Measurements from ENCODE around the gene FNDC1. TPM values are rescaled to one million over a fixed set of nuclear protein-coding genes. Genes with fewer than 3 reads are reported as not detected.
A peak's percentile ranks its signal among the peaks of the same experiment; 100 is the strongest.

Gene FNDC1
- total RNA-seq, 2 experiments from 2014 or later: not detected

DNA sequence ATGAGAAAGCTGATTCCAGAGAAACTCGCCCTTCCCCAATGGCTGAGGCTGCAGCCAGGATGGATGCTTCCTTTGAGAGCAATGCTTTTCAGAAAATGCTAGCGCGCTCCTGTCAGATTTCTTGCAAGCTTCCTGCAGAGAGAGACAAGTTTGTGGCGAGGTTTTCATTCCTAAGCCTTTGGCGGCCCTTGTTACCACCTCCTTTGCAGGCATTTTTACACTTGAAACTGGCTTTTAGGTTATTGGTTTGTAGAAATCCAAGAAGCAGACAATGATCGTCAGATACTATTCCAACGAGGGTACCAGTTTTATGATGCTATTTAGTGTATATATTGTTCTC is 1.1 kb downstream of the FNDC1 start:
- no peaks in the 10 kb centered on the region for H3K9me3 Mint-ChIP-seq
- ATAC-seq (ENCODE audit: low read depth) (no peak), DNase-seq (no peak)
- no peaks in the 10 kb centered on the region for H3K36me3 Mint-ChIP-seq
- H3K4me3 Mint-ChIP-seq: peak overlapping the region; percentile 62
- peaks cover 16% of the 10 kb centered on the region for H3K4me1 Mint-ChIP-seq
- H3K27me3 Mint-ChIP-seq: peaks cover 85% of the 10 kb centered on the region
- POLR2A ChIA-PET: no interaction called here
- H3K27ac Mint-ChIP-seq: no peak overlapping the region

DNA sequence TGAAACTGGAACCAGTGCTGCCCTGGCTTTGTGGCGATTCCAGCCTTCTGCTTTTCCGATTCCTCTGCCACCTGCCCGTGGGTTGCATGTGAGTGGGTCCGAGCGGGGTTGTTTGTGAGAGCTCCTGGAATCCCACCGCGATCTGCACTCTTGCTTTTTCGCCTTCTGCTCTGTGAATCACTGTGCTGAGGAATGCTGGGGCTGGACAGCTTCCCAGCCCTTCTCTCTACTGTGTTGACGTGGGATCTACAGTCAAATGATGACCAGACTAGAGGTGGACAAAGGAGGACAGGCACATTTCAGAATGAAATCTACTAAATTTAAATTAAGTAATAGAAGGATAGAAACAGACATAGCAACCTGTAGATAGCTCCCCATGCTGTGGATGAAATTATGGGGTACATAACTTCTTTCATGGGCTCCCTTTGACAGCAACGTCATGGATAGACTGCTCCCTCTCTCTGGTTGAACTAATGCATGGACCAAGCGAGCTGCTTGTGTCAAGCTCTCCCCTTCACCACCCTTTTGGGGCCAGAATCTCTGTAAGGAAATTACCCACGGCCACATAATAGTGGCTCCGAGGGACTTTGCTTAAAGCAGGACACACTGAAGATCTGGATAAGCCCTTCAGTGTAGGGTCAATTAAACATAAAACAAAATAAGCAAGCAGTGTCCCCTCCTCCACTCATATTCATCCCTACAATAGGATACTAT is 2.0 kb downstream of the FNDC1 start:
- POLR2A ChIA-PET: no interaction called here

DNA sequence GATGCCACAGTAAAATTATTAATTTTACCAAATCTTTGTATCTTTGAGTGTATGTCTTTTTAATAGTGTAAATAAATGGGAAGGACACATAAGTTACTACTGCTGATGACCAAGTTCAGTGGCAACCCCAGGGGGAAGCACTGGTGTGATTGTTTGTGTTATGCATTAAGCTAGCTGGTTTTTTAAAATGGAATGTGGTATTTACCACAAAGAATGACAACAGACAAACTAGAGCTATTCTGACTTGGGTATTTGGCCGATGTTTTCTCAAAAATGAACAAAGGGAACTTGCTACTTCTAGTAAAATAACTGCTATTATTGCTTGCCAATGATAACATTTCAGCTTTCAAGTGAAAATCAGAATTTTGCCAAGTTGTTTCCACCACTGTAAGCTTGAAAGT is 2.9 kb downstream of the FNDC1 start:
- Mint-ChIP-seq H3K4me1 (peaks cover 16% of the 10 kb centered on the region), H3K9me3 (no peaks in the 10 kb centered on the region), H3K27ac (no peak overlapping the region), H3K4me3 (no peak overlapping the region), H3K27me3 (peaks cover 73% of the 10 kb centered on the region), H3K36me3 (no peaks in the 10 kb centered on the region)
- POLR2A ChIA-PET: no interaction called here
- DNase-seq: no peak
- ATAC-seq (ENCODE audit: low read depth): no peak

More for the DNA sequence above, 2.0 kb downstream of the FNDC1 start:
- Mint-ChIP-seq H3K4me3 (no peak overlapping the region), H3K27ac (no peak overlapping the region), H3K36me3 (no peaks in the 10 kb centered on the region), H3K9me3 (no peaks in the 10 kb centered on the region), H3K27me3 (peaks cover 79% of the 10 kb centered on the region), H3K4me1 (peaks cover 16% of the 10 kb centered on the region)
- DNase-seq (no peak), ATAC-seq (ENCODE audit: low read depth) (no peak)

DNA sequence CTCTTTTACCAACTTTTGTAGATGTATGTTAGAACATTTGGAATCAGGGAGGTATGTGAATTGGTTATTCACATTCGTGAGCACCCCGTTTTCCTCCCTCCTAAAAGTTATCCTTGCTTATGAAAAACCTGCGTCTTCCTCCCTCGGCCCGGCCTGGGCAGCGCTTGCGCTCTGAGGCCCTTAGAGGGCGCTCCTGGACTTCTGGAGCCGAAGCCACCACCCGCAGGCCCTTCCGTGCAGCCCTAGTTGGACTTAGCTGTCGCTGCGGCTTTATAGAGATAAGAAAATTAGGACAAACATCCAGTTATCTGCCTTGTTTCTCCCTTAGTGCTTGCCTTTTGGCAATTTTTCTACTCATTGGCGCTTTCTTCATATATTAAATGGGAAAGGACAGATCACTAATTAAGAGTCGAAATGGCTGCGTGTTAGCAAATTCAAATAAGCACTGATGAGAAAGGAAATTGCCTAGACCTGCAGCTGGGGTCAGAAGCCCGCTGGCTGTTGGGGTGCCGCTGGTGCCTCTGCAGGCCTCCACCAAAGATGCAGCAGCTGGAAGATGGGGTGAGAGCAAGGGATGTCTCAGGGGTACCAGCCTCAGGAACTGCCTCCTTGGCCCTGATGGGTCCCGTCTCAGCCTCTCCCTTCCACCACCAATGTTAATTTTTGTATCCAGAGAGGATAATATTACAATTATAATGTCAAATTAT is 5.2 kb downstream of the FNDC1 start:
- POLR2A ChIA-PET: no interaction called here
- Mint-ChIP-seq H3K4me3 (no peak overlapping the region), H3K36me3 (no peaks in the 10 kb centered on the region), H3K27me3 (peaks cover 57% of the 10 kb centered on the region), H3K9me3 (no peaks in the 10 kb centered on the region), H3K4me1 (peaks cover 8% of the 10 kb centered on the region), H3K27ac (no peak overlapping the region)
- DNase-seq (peak; percentile 77), ATAC-seq (ENCODE audit: low read depth) (peak; percentile 72)

DNA sequence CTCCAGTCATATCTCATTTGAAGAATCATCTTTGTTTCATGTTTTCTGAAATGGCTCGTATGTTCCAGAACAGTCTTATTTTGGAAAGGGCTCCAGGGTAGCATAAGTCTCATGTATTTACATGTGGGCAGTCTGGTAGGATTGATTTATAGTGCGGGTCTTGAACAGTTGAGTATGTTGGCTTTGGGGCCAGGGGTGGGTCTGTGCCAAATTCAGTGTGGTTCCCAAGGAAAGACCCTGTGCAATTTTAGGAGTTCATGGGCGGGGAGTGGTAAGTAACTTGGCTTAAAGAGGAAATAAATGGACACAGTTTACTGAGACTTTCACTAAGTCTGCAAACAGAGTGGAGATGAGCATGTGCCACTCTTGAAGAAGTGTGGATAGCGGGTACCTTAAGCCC is 7.7 kb downstream of the FNDC1 start:
- POLR2A ChIA-PET: no interaction called here
- no peaks in the 10 kb centered on the region for H3K9me3 Mint-ChIP-seq
- no peaks in the 10 kb centered on the region for H3K36me3 Mint-ChIP-seq
- ATAC-seq (ENCODE audit: low read depth) (no peak), DNase-seq (no peak)
- H3K27ac Mint-ChIP-seq: no peak overlapping the region
- H3K27me3 Mint-ChIP-seq: peaks cover 34% of the 10 kb centered on the region
- no peak overlapping the region for H3K4me3 Mint-ChIP-seq
- H3K4me1 Mint-ChIP-seq: peaks cover 8% of the 10 kb centered on the region

DNA sequence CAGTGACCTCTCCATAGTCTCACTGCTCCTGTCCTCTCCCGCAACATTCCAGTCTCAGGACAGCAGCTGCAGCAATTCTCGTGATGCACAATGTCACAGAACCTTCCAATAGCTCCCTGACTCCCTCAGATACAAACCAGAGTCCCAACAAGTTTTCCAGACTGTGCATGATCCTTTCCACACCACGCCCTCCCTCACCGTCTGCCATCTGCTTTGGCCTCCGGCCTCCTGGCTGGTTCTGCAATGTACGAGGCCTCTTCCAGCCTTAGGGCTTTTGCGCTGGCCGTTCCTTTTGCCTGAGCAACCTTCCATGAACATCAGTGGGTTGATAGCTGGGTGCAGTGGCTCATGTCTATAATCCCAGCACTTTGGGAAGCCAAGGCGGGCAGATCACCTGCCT is 9.6 kb downstream of the FNDC1 start:
- H3K36me3 Mint-ChIP-seq: no peaks in the 10 kb centered on the region
- POLR2A ChIA-PET: no interaction called here
- no peak for ATAC-seq (ENCODE audit: low read depth)
- H3K4me1 Mint-ChIP-seq: peaks cover 11% of the 10 kb centered on the region
- peaks cover 21% of the 10 kb centered on the region for H3K27me3 Mint-ChIP-seq
- no peaks in the 10 kb centered on the region for H3K9me3 Mint-ChIP-seq
- no peak overlapping the region for H3K27ac Mint-ChIP-seq
- H3K4me3 Mint-ChIP-seq: no peak overlapping the region
- no peak for DNase-seq

DNA sequence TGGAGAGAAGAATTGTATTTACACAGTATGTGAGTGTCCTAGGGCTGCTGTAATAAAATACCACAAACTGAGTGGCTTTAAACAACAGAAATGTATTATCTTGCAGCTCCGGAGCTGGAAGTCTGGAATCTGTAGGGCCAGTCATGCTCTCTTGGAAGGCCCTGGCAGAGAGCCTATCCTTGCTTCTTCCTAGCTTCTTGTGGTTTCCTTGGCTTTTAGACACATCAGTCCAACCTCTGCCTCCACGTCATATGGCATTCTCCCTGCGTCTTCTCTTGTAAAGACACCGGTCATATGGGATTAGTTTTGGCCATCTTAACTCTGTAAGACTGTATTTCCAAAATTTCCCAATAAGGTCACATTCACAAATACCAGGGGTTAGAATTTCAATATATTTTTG is 10.8 kb downstream of the FNDC1 start:
- POLR2A ChIA-PET: no interaction called here
- Mint-ChIP-seq H3K27ac (no peak overlapping the region), H3K4me1 (peaks cover 9% of the 10 kb centered on the region), H3K36me3 (no peaks in the 10 kb centered on the region), H3K27me3 (peaks cover 20% of the 10 kb centered on the region), H3K9me3 (no peaks in the 10 kb centered on the region), H3K4me3 (no peak overlapping the region)
- ATAC-seq (ENCODE audit: low read depth) (no peak), DNase-seq (no peak)

DNA sequence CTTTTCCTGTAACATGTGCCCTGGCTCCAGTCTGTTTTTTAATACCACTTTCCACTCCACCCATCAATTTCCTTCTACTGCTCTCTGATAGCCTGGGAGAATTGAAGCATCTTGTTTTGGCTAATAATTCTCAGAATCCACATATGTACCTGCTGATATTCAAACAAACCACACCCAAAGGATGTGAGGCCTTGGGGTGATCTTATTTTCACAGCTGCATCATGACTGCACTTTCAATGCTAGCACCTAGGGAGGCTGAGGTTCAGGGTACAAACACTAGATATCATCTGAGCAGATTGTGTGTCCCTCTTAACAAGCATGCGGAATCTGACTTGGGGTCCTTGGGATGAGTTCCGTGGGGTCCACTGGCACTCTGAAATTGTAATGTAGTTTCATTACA is 12.7 kb downstream of the FNDC1 start:
- H3K27ac Mint-ChIP-seq: no peak overlapping the region
- no peaks in the 10 kb centered on the region for H3K36me3 Mint-ChIP-seq
- H3K27me3 Mint-ChIP-seq: peaks cover 16% of the 10 kb centered on the region
- peaks cover 4% of the 10 kb centered on the region for H3K9me3 Mint-ChIP-seq
- DNase-seq (no peak), ATAC-seq (ENCODE audit: low read depth) (peak; percentile 67)
- H3K4me1 Mint-ChIP-seq: peaks cover 9% of the 10 kb centered on the region
- POLR2A ChIA-PET: no interaction called here
- no peak overlapping the region for H3K4me3 Mint-ChIP-seq

DNA sequence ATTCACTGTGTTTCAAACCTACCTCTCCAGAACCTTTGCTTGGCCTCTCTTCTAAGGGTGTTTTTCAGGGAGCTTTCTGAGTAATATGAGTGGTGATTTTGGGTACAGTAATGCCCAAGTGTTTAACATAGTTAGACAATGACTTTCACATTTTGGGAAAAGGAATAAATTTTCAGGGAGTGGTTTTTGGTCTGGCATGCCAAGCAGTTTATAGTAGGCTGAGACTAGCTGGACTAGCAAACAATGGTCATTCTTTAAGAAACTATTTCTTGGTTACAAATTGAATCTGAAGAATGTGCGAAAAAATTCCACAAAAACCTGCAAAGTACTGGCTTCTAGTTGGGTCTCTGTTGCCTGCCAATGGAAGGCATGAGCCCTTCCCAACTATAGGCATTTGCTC is 15.4 kb downstream of the FNDC1 start:
- POLR2A ChIA-PET: interaction anchor here (0.6 kb wide), 1 partner anchor 278 kb away, joined by 4 read pairs; no protein-coding TSS in a partner anchor
- peaks cover 13% of the 10 kb centered on the region for H3K27me3 Mint-ChIP-seq
- H3K4me1 Mint-ChIP-seq: peaks cover 9% of the 10 kb centered on the region
- no peak for DNase-seq
- no peak for ATAC-seq (ENCODE audit: low read depth)
- no peaks in the 10 kb centered on the region for H3K36me3 Mint-ChIP-seq
- H3K4me3 Mint-ChIP-seq: no peak overlapping the region
- H3K9me3 Mint-ChIP-seq: peaks cover 4% of the 10 kb centered on the region
- no peak overlapping the region for H3K27ac Mint-ChIP-seq

DNA sequence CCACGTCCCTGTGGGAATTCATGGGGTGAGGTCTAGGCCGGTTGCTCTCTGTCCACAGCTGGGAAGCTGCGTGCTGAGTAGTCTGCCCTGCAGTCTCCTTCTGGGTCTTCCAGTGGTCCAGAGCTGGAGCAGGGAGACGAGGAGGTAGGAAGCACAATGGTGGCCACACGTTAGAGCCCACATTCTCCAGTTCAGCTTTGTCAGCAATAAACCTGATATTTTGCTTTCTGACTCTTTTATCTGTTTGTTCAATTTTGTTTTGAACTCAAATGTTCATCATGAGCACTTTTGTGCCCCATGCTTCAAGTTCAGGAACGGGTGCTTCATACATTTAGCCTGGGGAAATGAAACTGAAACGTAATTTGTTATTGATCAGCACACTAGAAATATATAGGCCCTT is 21.3 kb downstream of the FNDC1 start:
- DNase-seq (no peak), ATAC-seq (ENCODE audit: low read depth) (no peak)
- H3K27ac Mint-ChIP-seq: no peak overlapping the region
- POLR2A ChIA-PET: no interaction called here
- H3K4me1 Mint-ChIP-seq: peaks cover 4% of the 10 kb centered on the region
- H3K27me3 Mint-ChIP-seq: peaks cover 15% of the 10 kb centered on the region
- peaks cover 3% of the 10 kb centered on the region for H3K9me3 Mint-ChIP-seq
- H3K36me3 Mint-ChIP-seq: no peaks in the 10 kb centered on the region
- no peak overlapping the region for H3K4me3 Mint-ChIP-seq

DNA sequence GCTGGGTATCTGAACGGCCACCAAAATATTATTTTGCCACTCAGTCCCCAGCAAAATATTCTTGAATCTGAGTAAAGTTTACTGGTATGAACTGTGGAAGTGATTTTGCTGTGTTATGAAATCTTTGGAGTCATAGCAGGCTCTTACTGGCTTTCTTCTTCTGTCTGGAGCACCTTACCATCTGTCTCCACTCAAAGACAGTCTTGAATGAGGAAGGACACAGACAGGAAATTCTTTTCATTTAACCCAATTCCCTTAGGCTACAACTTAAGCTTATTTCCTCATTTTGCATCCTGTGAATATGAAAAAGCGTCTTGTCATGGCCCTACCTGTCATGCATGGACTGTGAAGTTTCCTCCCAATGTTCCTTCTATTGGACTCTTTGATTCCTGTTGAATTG is 24.7 kb downstream of the FNDC1 start:
- Mint-ChIP-seq H3K4me3 (no peak overlapping the region), H3K4me1 (peaks cover 4% of the 10 kb centered on the region), H3K36me3 (no peaks in the 10 kb centered on the region), H3K27me3 (peaks cover 27% of the 10 kb centered on the region), H3K9me3 (no peaks in the 10 kb centered on the region), H3K27ac (no peak overlapping the region)
- ATAC-seq (ENCODE audit: low read depth) (no peak), DNase-seq (no peak)
- POLR2A ChIA-PET: interaction anchor here (1.2 kb wide), 1 partner anchor 14 kb away, joined by 3 read pairs; no protein-coding TSS in a partner anchor

DNA sequence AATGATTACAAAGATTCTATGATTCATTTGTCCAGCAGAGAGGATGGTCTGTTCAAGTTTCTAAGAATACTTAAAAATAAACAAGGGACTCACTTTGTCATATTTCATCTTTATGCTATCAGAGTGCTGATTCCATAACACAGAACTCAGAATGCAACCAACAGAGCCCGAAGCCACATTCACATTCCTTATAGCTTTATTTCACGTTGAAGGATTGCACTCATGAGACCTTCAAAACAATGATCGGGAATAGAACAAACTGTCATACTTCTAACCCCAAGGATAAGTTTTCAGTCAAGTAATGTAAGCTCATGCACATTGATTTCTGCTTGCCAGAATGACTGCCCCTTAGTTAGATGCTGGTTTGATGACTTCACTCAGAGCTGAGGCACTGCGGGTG is 25.2 kb downstream of the FNDC1 start:
- Mint-ChIP-seq H3K4me3 (no peak overlapping the region), H3K27ac (no peak overlapping the region), H3K4me1 (peaks cover 4% of the 10 kb centered on the region), H3K27me3 (peaks cover 27% of the 10 kb centered on the region), H3K36me3 (no peaks in the 10 kb centered on the region), H3K9me3 (no peaks in the 10 kb centered on the region)
- no peak for ATAC-seq (ENCODE audit: low read depth)
- POLR2A ChIA-PET: no interaction called here
- no peak for DNase-seq

DNA sequence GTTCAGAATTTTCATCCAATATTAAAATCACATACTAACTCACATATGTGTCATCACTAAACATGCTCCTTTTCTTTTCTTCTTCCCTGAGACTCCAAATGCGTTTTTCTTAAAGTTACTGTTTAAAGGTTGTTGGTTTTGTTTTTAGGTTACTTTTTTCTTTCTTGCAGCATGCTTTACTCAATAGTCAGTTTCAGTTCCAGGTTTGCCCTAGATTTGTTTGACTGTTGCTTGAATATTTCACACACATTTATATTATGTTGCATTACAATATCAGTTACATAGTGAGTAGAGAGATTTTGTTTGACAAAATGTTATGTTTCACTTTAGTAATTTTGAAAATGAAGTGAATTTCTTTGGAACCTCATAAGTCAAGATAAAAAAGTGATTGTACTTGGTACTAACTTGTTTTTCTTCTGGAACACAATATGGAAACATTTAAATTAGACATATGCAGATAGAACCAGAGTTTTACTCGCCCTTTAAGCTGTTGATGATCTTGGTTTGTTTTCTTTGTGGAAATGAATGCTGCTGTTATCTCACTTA is 27.3 kb downstream of the FNDC1 start:
- Mint-ChIP-seq H3K4me3 (no peak overlapping the region), H3K4me1 (no peaks in the 10 kb centered on the region), H3K27ac (no peak overlapping the region), H3K27me3 (peaks cover 28% of the 10 kb centered on the region), H3K36me3 (no peaks in the 10 kb centered on the region), H3K9me3 (no peaks in the 10 kb centered on the region)
- POLR2A ChIA-PET: no interaction called here
- DNase-seq (no peak), ATAC-seq (ENCODE audit: low read depth) (no peak)

DNA sequence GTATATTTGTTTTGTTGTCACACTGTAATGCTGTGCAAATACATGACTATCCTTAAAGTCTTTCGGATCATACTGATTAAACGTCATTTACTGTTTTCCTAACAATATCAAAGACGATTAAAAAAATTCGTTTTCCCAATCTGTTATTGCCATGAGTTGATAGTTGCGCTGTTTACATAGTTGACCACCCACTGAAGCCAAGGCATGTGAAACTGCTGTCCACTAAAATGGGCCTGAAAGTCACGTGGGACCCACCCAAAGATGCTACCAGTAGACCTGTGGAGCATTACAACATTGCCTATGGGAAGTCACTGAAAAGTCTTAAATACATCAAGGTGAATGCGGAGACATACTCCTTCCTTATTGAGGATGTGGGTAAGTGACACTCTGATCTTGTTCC is 28.1 kb downstream of the FNDC1 start:
- DNase-seq (no peak), ATAC-seq (ENCODE audit: low read depth) (no peak)
- peaks cover 25% of the 10 kb centered on the region for H3K27me3 Mint-ChIP-seq
- no peak overlapping the region for H3K4me3 Mint-ChIP-seq
- H3K9me3 Mint-ChIP-seq: no peaks in the 10 kb centered on the region
- no peaks in the 10 kb centered on the region for H3K36me3 Mint-ChIP-seq
- POLR2A ChIA-PET: no interaction called here
- H3K27ac Mint-ChIP-seq: no peak overlapping the region
- no peaks in the 10 kb centered on the region for H3K4me1 Mint-ChIP-seq
